K562 (cell line): Measurements from ENCODE around the gene SHLD1. TPM values are rescaled to one million over a fixed set of nuclear protein-coding genes. Genes with fewer than 3 reads are reported as not detected.
A peak's percentile ranks its signal among the peaks of the same experiment; 100 is the strongest.

Experiments used
- ASH1L ChIP-seq: fragments of 450-650 bp; IDR thresholded peaks from 2 replicates; pipeline ENCODE4 v1.6.1; 2018; ENCODE audit warnings: borderline replicate concordance, mild to moderate bottlenecking, low read depth; ENCODE audit not compliant: partially characterized antibody
- TRIM24 ChIP-seq, 2 experiments: fragments of 450-650 bp; IDR thresholded peaks; 2 replicates each; pipeline ENCODE4 v1.6.1; 2016
- WHSC1 ChIP-seq: IDR thresholded peaks from one replicate; pipeline ENCODE4 v1.6.1; 2012; ENCODE audit warnings: low read length, control low read depth, inconsistent platforms
- ZNF3 ChIP-seq: fragments of 250-450 bp; sonication (Bioruptor Pico); IDR thresholded peaks from 2 replicates; pipeline ENCODE4 v1.5.0; 2021; ENCODE audit warnings: mild to moderate bottlenecking, moderate library complexity
- polyA plus RNA-seq, 8 experiments: library from polyadenylated mRNA; depleted of rRNA in 4 of 8; stranded (reverse) in 5 of 8; unstranded in 3 of 8; fragments of >200 nt; fragmentation: Nextera tagmentation in 2 of 8; fragmentation: Illumina TruSeq in 1 of 8; extraction: Ambion mirVana in 2 of 8; extraction: Trizol in 1 of 8; gene quantifications; 2 replicates each; pipeline versions ENCODE4 v1.2.1 to v1.2.3, GENCODE V29; 2011 to 2014; ENCODE audit warnings: inconsistent platforms in 1 of 8, missing spikeins in 1 of 8
- total RNA-seq, 7 experiments: library from RNA; depleted of rRNA in 6 of 7; stranded (reverse); fragments of >200 nt in 6 of 7; fragmentation: Illumina TruSeq in 2 of 7; extraction: Trizol in 2 of 7; gene quantifications; 2 replicates each; pipeline versions ENCODE4 v1.2.1 to v1.2.3, GENCODE V29; 2011 to 2021; ENCODE audit warnings: low replicate concordance in 1 of 7
- TF ChIP-seq, protein P1 (sequence below), 2 experiments: fragments of 450-650 bp; IDR thresholded peaks; 2 replicates each; pipeline ENCODE4 v1.6.1; 2016; ENCODE audit warnings: mild to moderate bottlenecking in 2 of 2, borderline replicate concordance in 1 of 2, low read depth in 1 of 2, moderate library complexity in 1 of 2
- TF ChIP-seq, protein P2 (sequence below): sonication (generic); formaldehyde crosslinking; IDR thresholded peaks from 2 replicates; pipeline ENCODE4 v1.8.0; 2022; ENCODE audit warnings: missing genetic modification reagents, mild to moderate bottlenecking, borderline replicate concordance
- TF ChIP-seq, protein P3 (sequence below), 2 experiments: fragments of 450-650 bp; formaldehyde crosslinking in 1 of 2; IDR thresholded peaks; 2 replicates each; pipeline versions ENCODE4 v1.4.0 to v1.6.1; 2014 to 2020; ENCODE audit warnings: mild to moderate bottlenecking in 2 of 2, borderline replicate concordance in 1 of 2, low read depth in 1 of 2
- TF ChIP-seq, protein P4 (sequence below): fragments of 250-450 bp; sonication (Bioruptor Pico); IDR thresholded peaks from 2 replicates; pipeline ENCODE4 v1.8.0; 2022; ENCODE audit warnings: moderate library complexity, mild to moderate bottlenecking, inconsistent platforms

SHLD1 gene
- total and polyA plus RNA-seq, 9 of the 15 experiments (the other 6 are each of a cell fraction or from before 2014, with no cell fraction given): 3.7 to 21.6 (median 8.2) TPM

DNA sequence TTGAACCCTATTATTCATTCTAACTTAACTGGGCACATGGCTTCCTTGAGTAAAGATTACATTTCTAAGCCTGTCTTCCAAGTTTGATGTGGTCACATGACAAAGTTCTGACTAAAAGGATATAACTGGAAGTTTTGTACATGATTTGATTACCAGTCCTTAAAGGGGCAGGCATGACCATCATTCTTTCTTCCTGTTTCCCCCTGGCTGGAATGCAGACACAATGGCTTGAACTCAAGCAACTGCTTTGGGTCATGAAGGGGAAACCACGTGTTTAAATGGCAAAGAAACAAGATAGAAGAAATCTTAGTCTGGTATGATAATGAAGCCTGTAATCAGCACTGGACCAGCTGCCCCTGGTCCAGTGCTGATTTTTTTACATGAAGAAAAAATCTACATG, 15.6 kb upstream of the SHLD1 start (continued):
- TF ChIP-seq, protein P1, sequence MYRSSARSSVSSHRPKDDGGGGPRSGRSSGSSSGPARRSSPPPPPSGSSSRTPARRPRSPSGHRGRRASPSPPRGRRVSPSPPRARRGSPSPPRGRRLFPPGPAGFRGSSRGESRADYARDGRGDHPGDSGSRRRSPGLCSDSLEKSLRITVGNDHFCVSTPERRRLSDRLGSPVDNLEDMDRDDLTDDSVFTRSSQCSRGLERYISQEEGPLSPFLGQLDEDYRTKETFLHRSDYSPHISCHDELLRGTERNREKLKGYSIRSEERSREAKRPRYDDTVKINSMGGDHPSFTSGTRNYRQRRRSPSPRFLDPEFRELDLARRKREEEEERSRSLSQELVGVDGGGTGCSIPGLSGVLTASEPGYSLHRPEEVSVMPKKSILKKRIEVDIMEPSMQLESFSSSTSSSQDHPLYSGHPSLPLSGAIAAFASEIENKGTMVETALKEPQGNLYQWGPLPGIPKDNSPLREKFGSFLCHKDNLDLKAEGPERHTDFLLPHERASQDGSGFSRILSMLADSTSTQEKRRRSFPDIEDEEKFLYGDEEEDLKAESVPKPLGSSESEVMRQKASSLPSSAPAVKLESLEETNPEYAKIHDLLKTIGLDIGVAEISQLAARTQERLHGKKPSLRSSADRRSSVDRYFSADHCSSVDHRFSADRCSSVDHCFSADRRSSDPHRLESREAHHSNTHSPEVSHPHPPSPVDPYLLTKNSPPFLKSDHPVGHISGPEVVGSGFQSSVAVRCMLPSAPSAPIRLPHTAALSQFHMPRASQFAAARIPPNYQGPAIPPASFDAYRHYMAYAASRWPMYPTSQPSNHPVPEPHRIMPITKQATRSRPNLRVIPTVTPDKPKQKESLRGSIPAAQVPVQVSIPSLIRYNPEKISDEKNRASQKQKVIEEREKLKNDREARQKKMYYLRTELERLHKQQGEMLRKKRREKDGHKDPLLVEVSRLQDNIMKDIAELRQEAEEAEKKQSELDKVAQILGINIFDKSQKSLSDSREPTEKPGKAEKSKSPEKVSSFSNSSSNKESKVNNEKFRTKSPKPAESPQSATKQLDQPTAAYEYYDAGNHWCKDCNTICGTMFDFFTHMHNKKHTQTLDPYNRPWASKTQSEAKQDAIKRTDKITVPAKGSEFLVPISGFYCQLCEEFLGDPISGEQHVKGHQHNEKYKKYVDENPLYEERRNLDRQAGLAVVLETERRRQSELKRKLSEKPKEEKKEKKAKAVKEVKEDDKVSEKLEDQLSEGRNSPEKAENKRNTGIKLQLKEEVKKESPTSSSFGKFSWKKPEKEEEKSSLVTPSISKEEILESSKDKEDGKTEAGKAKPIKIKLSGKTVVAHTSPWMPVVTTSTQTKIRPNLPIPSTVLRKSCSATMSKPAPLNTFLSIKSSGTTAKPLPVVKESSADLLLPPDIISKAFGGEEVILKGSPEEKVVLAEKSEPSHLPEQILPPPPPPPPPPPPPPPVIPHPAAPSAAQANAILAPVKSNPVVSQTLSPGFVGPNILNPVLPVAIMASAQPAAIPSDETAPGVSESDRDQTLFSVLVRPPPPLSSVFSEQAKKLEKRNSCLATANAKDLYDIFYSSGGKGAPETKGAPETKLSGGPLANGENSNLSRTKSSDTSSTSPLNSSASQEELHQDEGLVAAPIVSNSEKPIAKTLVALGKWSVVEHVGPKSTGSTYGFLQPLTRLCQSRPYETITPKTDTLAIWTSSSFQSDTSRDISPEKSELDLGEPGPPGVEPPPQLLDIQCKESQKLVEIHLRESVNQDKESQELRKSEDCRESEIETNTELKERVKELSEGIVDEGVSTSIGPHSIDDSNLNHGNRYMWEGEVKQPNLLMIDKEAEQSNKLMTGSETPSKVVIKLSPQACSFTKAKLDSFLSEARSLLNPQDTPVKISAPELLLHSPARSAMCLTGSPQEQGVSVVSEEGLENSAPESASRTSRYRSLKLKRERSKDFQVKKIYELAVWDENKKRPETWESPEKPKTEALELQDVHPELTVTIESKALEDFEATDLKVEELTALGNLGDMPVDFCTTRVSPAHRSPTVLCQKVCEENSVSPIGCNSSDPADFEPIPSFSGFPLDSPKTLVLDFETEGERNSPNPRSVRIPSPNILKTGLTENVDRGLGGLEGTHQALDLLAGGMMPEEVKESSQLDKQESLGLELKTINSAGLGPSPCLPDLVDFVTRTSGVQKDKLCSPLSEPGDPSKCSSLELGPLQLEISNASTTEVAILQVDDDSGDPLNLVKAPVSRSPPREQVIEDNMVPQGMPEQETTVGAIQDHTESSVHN (IDR thresholded peaks at IDR 0.05; ENCODE audit: borderline replicate concordance in 1 of 2, low read depth in 1 of 2): no peak
- no peak for TF ChIP-seq TRIM24 (IDR thresholded peaks at IDR 0.05)
- TF ChIP-seq, protein P2, sequence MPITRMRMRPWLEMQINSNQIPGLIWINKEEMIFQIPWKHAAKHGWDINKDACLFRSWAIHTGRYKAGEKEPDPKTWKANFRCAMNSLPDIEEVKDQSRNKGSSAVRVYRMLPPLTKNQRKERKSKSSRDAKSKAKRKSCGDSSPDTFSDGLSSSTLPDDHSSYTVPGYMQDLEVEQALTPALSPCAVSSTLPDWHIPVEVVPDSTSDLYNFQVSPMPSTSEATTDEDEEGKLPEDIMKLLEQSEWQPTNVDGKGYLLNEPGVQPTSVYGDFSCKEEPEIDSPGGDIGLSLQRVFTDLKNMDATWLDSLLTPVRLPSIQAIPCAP: no peak
- TF ChIP-seq WHSC1: no peak
- no peak for TF ChIP-seq ZNF3 (CRISPR knock-in tag)
- no peak for TF ChIP-seq ASH1L
- TF ChIP-seq, protein P3, sequence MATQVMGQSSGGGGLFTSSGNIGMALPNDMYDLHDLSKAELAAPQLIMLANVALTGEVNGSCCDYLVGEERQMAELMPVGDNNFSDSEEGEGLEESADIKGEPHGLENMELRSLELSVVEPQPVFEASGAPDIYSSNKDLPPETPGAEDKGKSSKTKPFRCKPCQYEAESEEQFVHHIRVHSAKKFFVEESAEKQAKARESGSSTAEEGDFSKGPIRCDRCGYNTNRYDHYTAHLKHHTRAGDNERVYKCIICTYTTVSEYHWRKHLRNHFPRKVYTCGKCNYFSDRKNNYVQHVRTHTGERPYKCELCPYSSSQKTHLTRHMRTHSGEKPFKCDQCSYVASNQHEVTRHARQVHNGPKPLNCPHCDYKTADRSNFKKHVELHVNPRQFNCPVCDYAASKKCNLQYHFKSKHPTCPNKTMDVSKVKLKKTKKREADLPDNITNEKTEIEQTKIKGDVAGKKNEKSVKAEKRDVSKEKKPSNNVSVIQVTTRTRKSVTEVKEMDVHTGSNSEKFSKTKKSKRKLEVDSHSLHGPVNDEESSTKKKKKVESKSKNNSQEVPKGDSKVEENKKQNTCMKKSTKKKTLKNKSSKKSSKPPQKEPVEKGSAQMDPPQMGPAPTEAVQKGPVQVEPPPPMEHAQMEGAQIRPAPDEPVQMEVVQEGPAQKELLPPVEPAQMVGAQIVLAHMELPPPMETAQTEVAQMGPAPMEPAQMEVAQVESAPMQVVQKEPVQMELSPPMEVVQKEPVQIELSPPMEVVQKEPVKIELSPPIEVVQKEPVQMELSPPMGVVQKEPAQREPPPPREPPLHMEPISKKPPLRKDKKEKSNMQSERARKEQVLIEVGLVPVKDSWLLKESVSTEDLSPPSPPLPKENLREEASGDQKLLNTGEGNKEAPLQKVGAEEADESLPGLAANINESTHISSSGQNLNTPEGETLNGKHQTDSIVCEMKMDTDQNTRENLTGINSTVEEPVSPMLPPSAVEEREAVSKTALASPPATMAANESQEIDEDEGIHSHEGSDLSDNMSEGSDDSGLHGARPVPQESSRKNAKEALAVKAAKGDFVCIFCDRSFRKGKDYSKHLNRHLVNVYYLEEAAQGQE (IDR thresholded peaks at IDR 0.05; ENCODE audit: borderline replicate concordance): peak; percentile 50
- TF ChIP-seq, protein P3 (CRISPR knock-in tag; IDR thresholded peaks at IDR 0.05; ENCODE audit: low read depth): no peak
- TF ChIP-seq, protein P4, sequence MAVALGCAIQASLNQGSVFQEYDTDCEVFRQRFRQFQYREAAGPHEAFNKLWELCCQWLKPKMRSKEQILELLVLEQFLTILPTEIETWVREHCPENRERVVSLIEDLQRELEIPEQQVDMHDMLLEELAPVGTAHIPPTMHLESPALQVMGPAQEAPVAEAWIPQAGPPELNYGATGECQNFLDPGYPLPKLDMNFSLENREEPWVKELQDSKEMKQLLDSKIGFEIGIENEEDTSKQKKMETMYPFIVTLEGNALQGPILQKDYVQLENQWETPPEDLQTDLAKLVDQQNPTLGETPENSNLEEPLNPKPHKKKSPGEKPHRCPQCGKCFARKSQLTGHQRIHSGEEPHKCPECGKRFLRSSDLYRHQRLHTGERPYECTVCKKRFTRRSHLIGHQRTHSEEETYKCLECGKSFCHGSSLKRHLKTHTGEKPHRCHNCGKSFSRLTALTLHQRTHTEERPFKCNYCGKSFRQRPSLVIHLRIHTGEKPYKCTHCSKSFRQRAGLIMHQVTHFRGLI (CRISPR knock-in tag): no peak
